Trophoblast cell (in vitro differentiated cells and primary cell): Measurements from ENCODE around the gene RPL39.
"Not testable (repeated sequence)": the region's sequence is repeated elsewhere in the genome, so short reads cannot be mapped to it uniquely, and the experiment has no call there.

ENCODE experiments used
- DNase-seq, 2 donors: peaks; one replicate each; pipeline ENCODE4 v3.0.0-alpha.2; 2016
- H2AFZ ChIP-seq: 2 replicates; pipeline ENCODE4 v1.6.1; 2013; ENCODE audit warnings: low read length, moderate library complexity, mild to moderate bottlenecking; ENCODE audit not compliant: insufficient read depth, poor library complexity
- H2AK5ac ChIP-seq: 2 replicates; pipeline ENCODE4 v1.6.1; 2013; ENCODE audit warnings: mild to moderate bottlenecking, low read length
- H2BK120ac ChIP-seq: 2 replicates; pipeline ENCODE4 v1.6.1; 2013; ENCODE audit warnings: low read length, mild to moderate bottlenecking, moderate library complexity; ENCODE audit not compliant: insufficient read depth, poor library complexity
- H2BK12ac ChIP-seq: 2 replicates; pipeline ENCODE4 v1.6.1; 2013; ENCODE audit warnings: mild to moderate bottlenecking, low read length, moderate library complexity
- H2BK5ac ChIP-seq: 2 replicates; pipeline ENCODE4 v1.6.1; 2013; ENCODE audit warnings: low read length, low read depth, moderate library complexity, mild to moderate bottlenecking; ENCODE audit not compliant: poor library complexity
- H3K14ac ChIP-seq: 2 replicates; pipeline ENCODE4 v1.6.1; 2013; ENCODE audit warnings: mild to moderate bottlenecking, low read length
- H3K18ac ChIP-seq: 2 replicates; pipeline ENCODE4 v1.6.1; 2013; ENCODE audit warnings: mild to moderate bottlenecking, low read length
- H3K23ac ChIP-seq: 2 replicates; pipeline ENCODE4 v1.6.1; 2013; ENCODE audit warnings: low read length
- H3K27ac ChIP-seq: 2 replicates; pipeline ENCODE4 v1.5.1; 2013; ENCODE audit warnings: low read depth, mild to moderate bottlenecking, inconsistent platforms, low read length, moderate library complexity
- H3K27me3 ChIP-seq: 2 replicates; pipeline ENCODE4 v1.6.1; 2013; ENCODE audit warnings: inconsistent platforms, mild to moderate bottlenecking, low read length, moderate library complexity; ENCODE audit not compliant: insufficient read depth
- H3K36me3 ChIP-seq, 2 experiments: 1 replicate in 1 of 2; 2 replicates in 1 of 2; pipeline ENCODE4 v1.6.1; 2013; ENCODE audit warnings: low read length in 2 of 2, mild to moderate bottlenecking in 2 of 2, moderate library complexity in 1 of 2; ENCODE audit not compliant: insufficient read depth in 2 of 2, control insufficient read depth in 1 of 2
- H3K4ac ChIP-seq: 2 replicates; pipeline ENCODE4 v1.6.1; 2013; ENCODE audit warnings: low read depth, mild to moderate bottlenecking, low read length, moderate library complexity
- H3K4me1 ChIP-seq, 2 experiments: 1 replicate in 1 of 2; 2 replicates in 1 of 2; pipeline ENCODE4 v1.6.1; 2013; ENCODE audit warnings: low read length in 2 of 2, mild to moderate bottlenecking in 2 of 2, moderate library complexity in 1 of 2; ENCODE audit not compliant: insufficient read depth in 2 of 2, control insufficient read depth in 1 of 2
- H3K4me2 ChIP-seq: 2 replicates; pipeline ENCODE4 v1.6.1; 2013; ENCODE audit warnings: inconsistent platforms, mild to moderate bottlenecking, low read length, moderate library complexity
- H3K4me3 ChIP-seq: 2 replicates; pipeline ENCODE4 v1.5.1; 2013; ENCODE audit warnings: mild to moderate bottlenecking, low read depth, low read length, inconsistent platforms
- H3K79me1 ChIP-seq: one replicate; pipeline ENCODE4 v1.6.1; 2013; ENCODE audit warnings: low read length
- H3K79me2 ChIP-seq: 2 replicates; pipeline ENCODE4 v1.6.1; 2013; ENCODE audit warnings: low read length, mild to moderate bottlenecking; ENCODE audit not compliant: control insufficient read depth, insufficient read depth, poor library complexity
- H3K9ac ChIP-seq: 2 replicates; pipeline ENCODE4 v1.6.1; 2013; ENCODE audit warnings: mild to moderate bottlenecking, low read length
- H3K9me3 ChIP-seq: 2 replicates; pipeline ENCODE4 v1.6.1; 2013; ENCODE audit warnings: low read depth, mild to moderate bottlenecking, control low read depth, inconsistent platforms, low read length; ENCODE audit not compliant: insufficient read depth
- H4K12ac ChIP-seq: 2 replicates; pipeline ENCODE4 v1.6.1; 2013; ENCODE audit warnings: low read depth, mild to moderate bottlenecking, low read length, moderate library complexity
- H4K8ac ChIP-seq: 2 replicates; pipeline ENCODE4 v1.6.1; 2013; ENCODE audit warnings: low read depth, mild to moderate bottlenecking, low read length, moderate library complexity
- H4K91ac ChIP-seq: one replicate; pipeline ENCODE4 v1.6.1; 2013; ENCODE audit warnings: low read depth, mild to moderate bottlenecking, low read length, moderate library complexity
- WGBS: extraction: QIAGEN DNeasy Blood & Tissue Kit; methylation state at CpG from one replicate; pipeline ENCODE4 v1.1.7; 2013; ENCODE audit warnings: missing lambda C conversion rate; ENCODE audit not compliant: insufficient read length, insufficient coverage; ENCODE audit errors: extremely low coverage; 5-methylcytosine and 5-hydroxymethylcytosine counted together

RPL39 gene

GRCh38 chrX:119755981-119756533 lies 35.4 kb downstream of the RPL39 start:
- Histone ChIP-seq H3K4ac (no peak overlapping the region), H3K79me1 (peaks cover 6% of the 10 kb centered on the region), H3K18ac (no peak overlapping the region), H3K4me3 (no peak overlapping the region), H3K4me1 (peaks cover 11 to 15% of the 10 kb centered on the region in 2 experiments), H3K14ac (no peak overlapping the region), H3K79me2 (no peaks in the 10 kb centered on the region), H4K91ac (no peak overlapping the region), H2AFZ (no peak overlapping the region), H4K8ac (no peak overlapping the region), H4K12ac (no peak overlapping the region), H2BK12ac (no peak overlapping the region), H3K4me2 (no peak overlapping the region), H3K27ac (no peak overlapping the region), H2BK120ac (no peak overlapping the region), H3K27me3 (peaks cover 7% of the 10 kb centered on the region), H3K9me3 (no peaks in the 10 kb centered on the region), H3K36me3 (no peaks in the 10 kb centered on the region), H3K9ac (no peak overlapping the region), H2BK5ac (no peak overlapping the region), H3K23ac (no peak overlapping the region), H2AK5ac (no peak overlapping the region)
- peak in 1 of 2 donors; percentile 56 for DNase-seq
- no CpG with 5 or more reads among the region's 7 CpGs for WGBS

GRCh38 chrX:119753639-119754257 lies 37.7 kb downstream of the RPL39 start:
- no peak overlapping the region for H2BK120ac ChIP-seq
- H3K36me3 ChIP-seq, result no peaks in the 10 kb centered on the region
- H2BK12ac ChIP-seq, result no peak overlapping the region
- H4K12ac ChIP-seq, result no peak overlapping the region
- H3K4me3 ChIP-seq, result no peak overlapping the region
- H3K79me1 ChIP-seq, result peaks cover 3% of the 10 kb centered on the region
- no peak overlapping the region for H2BK5ac ChIP-seq
- no peaks in the 10 kb centered on the region for H3K79me2 ChIP-seq
- no peak overlapping the region for H3K18ac ChIP-seq
- no peak overlapping the region for H2AK5ac ChIP-seq
- no peak overlapping the region for H3K23ac ChIP-seq
- no peak overlapping the region for H2AFZ ChIP-seq
- H4K91ac ChIP-seq, result no peak overlapping the region
- peak; percentile 51 to 87 for DNase-seq
- H3K4ac ChIP-seq, result no peak overlapping the region
- H3K9ac ChIP-seq, result no peak overlapping the region
- no CpG with 5 or more reads among the region's 8 CpGs for WGBS
- no peak overlapping the region for H3K14ac ChIP-seq
- H3K27me3 ChIP-seq, result no peaks in the 10 kb centered on the region
- H3K9me3 ChIP-seq, result no peaks in the 10 kb centered on the region
- no peak overlapping the region for H4K8ac ChIP-seq
- H3K27ac ChIP-seq, result no peak overlapping the region
- H3K4me2 ChIP-seq, result no peak overlapping the region
- H3K4me1 ChIP-seq, result peaks cover 4 to 6% of the 10 kb centered on the region in 2 experiments

GRCh38 chrX:119753001-119753400 lies 38.4 kb downstream of the RPL39 start:
- Histone ChIP-seq H3K4me2 (no peak overlapping the region), H3K27me3 (no peaks in the 10 kb centered on the region), H3K23ac (no peak overlapping the region), H3K18ac (no peak overlapping the region), H2AK5ac (no peak overlapping the region), H3K79me2 (no peaks in the 10 kb centered on the region), H4K91ac (no peak overlapping the region), H3K36me3 (no peaks in the 10 kb centered on the region), H3K79me1 (peaks cover 3% of the 10 kb centered on the region), H2BK5ac (no peak overlapping the region), H3K27ac (no peak overlapping the region), H3K9me3 (no peaks in the 10 kb centered on the region), H2BK120ac (no peak overlapping the region), H3K4me3 (no peak overlapping the region), H3K9ac (no peak overlapping the region), H2BK12ac (no peak overlapping the region), H3K4me1 (peaks cover 4 to 6% of the 10 kb centered on the region in 2 experiments), H3K14ac (no peak overlapping the region), H3K4ac (no peak overlapping the region), H2AFZ (no peak overlapping the region), H4K12ac (no peak overlapping the region), H4K8ac (no peak overlapping the region)
- peak; percentile 81 to 89 for DNase-seq
- WGBS, result no CpG with 5 or more reads among the region's 3 CpGs

GRCh38 chrX:119750751-119751150 lies 40.7 kb downstream of the RPL39 start:
- not testable (repeated sequence) for H4K91ac ChIP-seq, H3K27me3 ChIP-seq, H2AK5ac ChIP-seq, H3K23ac ChIP-seq, H4K8ac ChIP-seq, H2BK12ac ChIP-seq, H3K9ac ChIP-seq, H3K79me1 ChIP-seq, DNase-seq, H2BK5ac ChIP-seq, H3K18ac ChIP-seq, H3K4me3 ChIP-seq, H3K9me3 ChIP-seq, H4K12ac ChIP-seq, H3K79me2 ChIP-seq, H3K4ac ChIP-seq, H3K4me1 ChIP-seq, H2AFZ ChIP-seq, H3K36me3 ChIP-seq, H3K14ac ChIP-seq, H2BK120ac ChIP-seq, H3K27ac ChIP-seq, H3K4me2 ChIP-seq
- WGBS, result no CpG with 5 or more reads among the region's 27 CpGs
